Activated T-cell treated with anti-CD3 and anti-CD28 coated beads, Interleukin-2, amount 50 U/mL, for 4 hours (primary cell): ENCODE results near the gene SLC22A15. TPM values are rescaled to one million over a fixed set of nuclear protein-coding genes. Genes with fewer than 3 reads are reported as not detected.

ENCODE experiments used
- ATAC-seq, 2 donors: fragments of 200-7000 bp; cut with Tn5 transposase; one replicate each; pipeline ENCODE4 v1.10.0; 2021
- DNase-seq: peaks from one replicate; pipeline ENCODE4 v3.0.0-alpha.2; 2020
- H3K27me3 Mint-ChIP-seq: one replicate; pipeline ENCODE4 v1.8.0; 2021; ENCODE audit warnings: low read depth, mixed read lengths
- H3K36me3 Mint-ChIP-seq: one replicate; pipeline ENCODE4 v1.8.0; 2022; ENCODE audit warnings: mixed read lengths; ENCODE audit not compliant: insufficient read depth
- H3K4me1 Mint-ChIP-seq: one replicate; pipeline ENCODE4 v1.8.0; 2021; ENCODE audit warnings: low read depth, mixed read lengths
- H3K4me3 Mint-ChIP-seq: one replicate; pipeline ENCODE4 v1.8.0; 2021; ENCODE audit warnings: mild to moderate bottlenecking, moderate library complexity, mixed read lengths
- H3K9me3 Mint-ChIP-seq: one replicate; pipeline ENCODE4 v1.8.0; 2021; ENCODE audit warnings: mixed read lengths
- total RNA-seq, 3 donors: library from RNA; stranded (reverse); gene quantifications; one replicate each; pipeline ENCODE4 v1.2.1, GENCODE V29; 2021

Gene SLC22A15
- total RNA-seq, 3 donors from 2014 or later: 0.05 to 0.55 (median 0.08) TPM

DNA sequence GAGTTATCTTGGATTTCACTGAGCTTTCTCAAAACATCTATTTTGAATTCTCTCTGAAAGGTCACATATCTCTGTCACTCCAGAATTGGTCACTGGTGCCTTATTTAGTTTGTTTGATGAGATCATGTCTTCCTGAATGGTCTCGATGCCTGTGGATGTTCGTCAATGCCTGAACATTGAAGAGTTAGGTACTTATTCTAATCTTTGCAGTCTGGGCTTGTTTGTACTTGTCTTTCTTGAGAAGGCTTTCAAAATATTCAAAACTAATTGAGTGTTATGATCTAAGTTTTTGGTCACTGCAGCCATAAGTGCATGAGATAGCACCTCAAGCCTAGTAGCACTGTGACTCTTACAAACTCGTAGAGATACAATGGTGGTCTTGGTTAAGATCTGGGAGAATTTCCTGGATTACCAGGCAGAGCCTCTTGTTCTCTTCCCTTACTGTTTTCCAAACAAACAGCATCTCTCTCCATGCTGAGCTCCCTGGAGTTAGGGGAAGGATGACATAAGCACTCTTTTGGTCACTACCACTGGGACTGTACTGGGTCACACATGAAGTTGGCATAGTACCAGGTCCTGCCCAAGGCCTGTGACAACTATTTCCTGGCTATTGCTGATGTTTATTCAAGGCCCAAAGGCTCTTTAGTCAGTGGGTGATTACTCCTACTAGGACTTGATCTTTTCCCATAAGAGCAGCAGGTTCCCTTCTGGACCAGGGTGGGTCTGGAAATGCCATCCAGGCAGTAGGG lies 25.6 kb downstream of the SLC22A15 start:
- Mint-ChIP-seq H3K4me3 (no peak overlapping the region), H3K27me3 (peaks cover 9% of the 10 kb centered on the region), H3K9me3 (peaks cover 33% of the 10 kb centered on the region), H3K36me3 (peaks cover 2% of the 10 kb centered on the region), H3K4me1 (peaks cover 12% of the 10 kb centered on the region)
- no peak for ATAC-seq
- no peak for DNase-seq

DNA sequence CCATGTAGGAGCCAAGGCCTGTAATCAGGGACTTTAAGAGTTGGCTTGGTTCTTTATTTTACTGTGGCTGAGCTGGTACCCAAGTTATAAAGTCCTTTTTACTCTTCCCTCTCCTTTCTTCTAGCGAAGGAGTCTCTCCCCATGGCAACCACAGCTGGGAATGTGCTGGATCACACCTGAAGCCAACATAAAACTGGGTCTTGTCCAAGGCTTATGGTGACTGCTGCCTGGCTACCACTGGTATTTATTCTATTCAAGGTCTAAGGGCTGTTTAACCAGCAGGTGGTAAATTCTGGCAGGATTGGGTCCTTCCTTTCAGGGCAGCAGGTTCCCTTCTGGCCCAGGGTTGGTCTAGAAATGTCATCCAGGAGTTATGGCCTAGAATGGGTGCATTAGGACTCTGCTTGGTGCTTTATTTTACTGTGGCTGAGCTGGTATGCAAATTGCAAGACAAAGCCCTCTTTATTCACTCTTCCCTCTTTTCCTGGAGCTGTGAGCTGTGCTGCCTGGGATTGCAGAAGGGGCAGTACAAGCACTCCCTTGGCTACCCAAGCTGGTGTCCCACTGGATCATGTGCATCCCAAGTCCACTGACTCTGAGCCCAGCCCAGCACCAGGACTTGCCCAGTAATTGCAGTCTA lies 26.6 kb downstream of the SLC22A15 start:
- Mint-ChIP-seq H3K4me1 (peaks cover 12% of the 10 kb centered on the region), H3K27me3 (peaks cover 9% of the 10 kb centered on the region), H3K4me3 (no peak overlapping the region), H3K36me3 (no peaks in the 10 kb centered on the region), H3K9me3 (peaks cover 24% of the 10 kb centered on the region)
- ATAC-seq (no peak), DNase-seq (no peak)

DNA sequence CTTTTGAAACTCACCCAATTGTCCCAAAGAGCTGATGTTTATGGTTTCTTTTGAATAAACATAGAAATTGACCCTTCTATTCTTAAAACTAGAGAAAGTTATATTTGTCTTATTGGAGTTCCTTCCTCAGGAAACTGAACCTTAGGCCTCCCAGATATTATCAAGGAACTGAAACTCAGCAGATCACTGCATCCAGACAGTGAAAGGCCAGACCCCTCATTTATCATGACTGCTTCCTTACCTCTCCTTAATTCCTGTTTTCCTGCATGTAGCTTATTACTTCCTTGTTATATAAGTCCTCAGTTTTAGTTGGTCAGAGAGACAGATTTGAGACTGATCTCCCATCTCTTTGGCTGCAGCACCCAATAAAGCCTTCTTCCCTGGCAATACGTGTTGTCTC lies 27.5 kb downstream of the SLC22A15 start:
- no peak for DNase-seq
- Mint-ChIP-seq H3K27me3 (peaks cover 9% of the 10 kb centered on the region), H3K4me1 (peaks cover 12% of the 10 kb centered on the region), H3K4me3 (no peak overlapping the region), H3K36me3 (no peaks in the 10 kb centered on the region), H3K9me3 (peaks cover 15% of the 10 kb centered on the region)
- ATAC-seq: no peak

DNA sequence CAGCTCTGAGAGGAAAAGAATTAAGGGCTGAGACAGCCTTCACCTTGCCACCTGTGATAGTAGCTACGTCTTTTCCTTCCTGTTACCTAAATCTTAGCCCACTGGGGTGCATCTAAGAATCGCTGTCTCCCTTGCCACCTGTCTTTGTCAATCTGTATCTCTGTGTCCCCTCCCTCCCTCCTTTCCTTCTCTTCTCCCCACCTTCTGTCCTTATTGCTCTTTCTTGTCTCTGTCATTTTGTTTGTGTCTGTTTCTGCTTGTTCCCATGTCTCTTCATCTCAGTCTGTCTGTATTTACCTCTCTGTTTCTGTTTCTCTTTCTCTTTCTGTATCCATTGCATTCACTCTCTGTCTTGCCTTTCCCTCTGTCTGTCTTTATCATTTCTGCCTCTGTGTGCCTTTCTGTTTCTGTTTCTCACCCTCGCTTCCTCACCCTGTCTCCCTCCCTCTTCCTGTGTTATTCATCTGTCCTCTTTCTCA lies 30.2 kb downstream of the SLC22A15 start:
- peaks cover 12% of the 10 kb centered on the region for H3K4me1 Mint-ChIP-seq
- no peaks in the 10 kb centered on the region for H3K36me3 Mint-ChIP-seq
- H3K9me3 Mint-ChIP-seq: no peaks in the 10 kb centered on the region
- ATAC-seq: peak; percentile 90 to 94
- no peak for DNase-seq
- peak overlapping the region; percentile 81 for H3K4me3 Mint-ChIP-seq
- peaks cover 3% of the 10 kb centered on the region for H3K27me3 Mint-ChIP-seq

DNA sequence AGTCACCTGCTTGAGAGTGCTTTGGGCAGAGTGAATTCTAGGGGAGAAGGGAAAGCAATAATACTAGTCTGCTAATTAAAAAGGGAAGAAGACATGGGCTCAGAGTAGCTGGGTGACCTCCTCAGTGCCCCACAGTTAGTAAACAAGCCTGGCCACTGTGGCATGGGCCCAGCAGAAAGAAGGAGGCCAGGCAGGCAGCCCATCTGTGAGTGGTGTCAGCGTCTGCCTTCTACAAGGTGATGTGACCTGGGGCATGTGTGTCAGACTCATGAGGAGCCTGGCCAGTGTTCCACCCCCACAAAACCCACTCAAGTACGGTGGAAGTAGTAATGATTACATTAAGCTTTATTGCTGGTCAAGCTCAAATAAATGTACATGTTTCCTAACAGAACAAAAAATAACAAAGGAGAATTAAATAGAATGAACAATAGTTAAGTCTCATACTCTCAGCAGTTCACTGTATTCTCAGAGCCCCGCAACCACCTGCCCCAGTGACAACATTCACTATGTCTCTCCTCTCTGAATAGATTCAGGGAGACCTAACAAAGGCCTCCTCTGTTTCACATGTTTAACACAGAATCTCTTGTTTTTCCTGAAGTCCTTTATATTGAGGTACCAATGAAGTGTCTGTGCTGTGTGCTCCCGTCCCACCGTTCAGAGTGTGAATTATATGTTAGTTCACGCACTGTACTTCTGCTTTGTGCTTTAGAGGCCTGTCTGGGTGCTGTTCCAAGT lies 32.5 kb downstream of the SLC22A15 start:
- DNase-seq (no peak), ATAC-seq (no peak)
- H3K4me1 Mint-ChIP-seq: peaks cover 12% of the 10 kb centered on the region
- no peaks in the 10 kb centered on the region for H3K36me3 Mint-ChIP-seq
- no peaks in the 10 kb centered on the region for H3K27me3 Mint-ChIP-seq
- no peak overlapping the region for H3K4me3 Mint-ChIP-seq
- no peaks in the 10 kb centered on the region for H3K9me3 Mint-ChIP-seq

GRCh38 chr1:116012716-116013115 lies 36.4 kb downstream of the SLC22A15 start:
- DNase-seq: no peak
- no peaks in the 10 kb centered on the region for H3K36me3 Mint-ChIP-seq
- H3K4me1 Mint-ChIP-seq: no peaks in the 10 kb centered on the region
- no peaks in the 10 kb centered on the region for H3K9me3 Mint-ChIP-seq
- no peaks in the 10 kb centered on the region for H3K27me3 Mint-ChIP-seq
- H3K4me3 Mint-ChIP-seq: no peak overlapping the region
- no peak for ATAC-seq

DNA sequence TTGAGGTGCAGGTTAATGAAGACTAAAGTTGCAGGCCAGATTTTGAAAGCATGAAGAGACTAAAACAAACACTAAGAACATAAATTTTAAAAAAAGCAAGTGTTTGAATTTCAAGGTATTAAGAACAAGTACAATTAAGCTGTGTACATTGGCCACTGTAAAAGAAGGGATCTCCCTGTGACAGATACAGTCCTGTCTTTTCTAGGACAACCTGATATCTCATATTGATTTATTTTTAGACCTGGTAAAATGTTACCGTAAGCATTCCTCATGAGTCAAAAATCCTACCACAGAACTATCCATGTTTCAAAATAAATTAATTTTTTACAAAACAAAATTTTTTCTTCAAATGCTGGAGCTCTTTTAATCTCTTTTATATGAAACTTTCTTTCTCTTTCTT lies 39.4 kb downstream of the SLC22A15 start:
- Mint-ChIP-seq H3K4me3 (no peak overlapping the region), H3K4me1 (no peaks in the 10 kb centered on the region), H3K36me3 (no peaks in the 10 kb centered on the region), H3K9me3 (no peaks in the 10 kb centered on the region), H3K27me3 (peaks cover 2% of the 10 kb centered on the region)
- ATAC-seq: no peak
- DNase-seq: no peak

DNA sequence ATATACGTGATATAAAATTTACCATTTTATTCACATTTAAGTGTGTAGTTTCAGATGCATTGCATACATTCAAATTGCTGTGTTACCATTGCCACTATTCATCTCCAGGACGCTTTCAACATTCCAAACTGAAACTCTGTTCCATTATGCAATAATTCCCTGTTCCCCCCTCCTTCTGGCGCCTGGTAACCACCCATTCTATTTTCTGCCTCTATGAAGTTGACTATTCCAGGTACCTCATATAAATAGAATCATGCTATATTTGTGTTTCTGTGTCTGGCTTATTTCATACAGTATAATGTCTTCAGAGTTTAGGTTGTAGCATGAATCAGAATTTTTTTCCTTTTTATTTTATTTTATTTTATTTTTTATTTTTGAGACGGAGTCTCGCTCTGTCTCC lies 41.7 kb downstream of the SLC22A15 start:
- DNase-seq (no peak), ATAC-seq (no peak)
- no peaks in the 10 kb centered on the region for H3K4me1 Mint-ChIP-seq
- H3K36me3 Mint-ChIP-seq: no peaks in the 10 kb centered on the region
- H3K4me3 Mint-ChIP-seq: no peak overlapping the region
- H3K9me3 Mint-ChIP-seq: no peaks in the 10 kb centered on the region
- peaks cover 2% of the 10 kb centered on the region for H3K27me3 Mint-ChIP-seq

GRCh38 chr1:116019653-116020253 lies 43.4 kb downstream of the SLC22A15 start:
- ATAC-seq (no peak), DNase-seq (no peak)
- Mint-ChIP-seq H3K27me3 (peaks cover 2% of the 10 kb centered on the region), H3K36me3 (no peaks in the 10 kb centered on the region), H3K4me3 (no peak overlapping the region), H3K4me1 (no peaks in the 10 kb centered on the region), H3K9me3 (no peaks in the 10 kb centered on the region)

GRCh38 chr1:116020668-116021272 lies 44.5 kb downstream of the SLC22A15 start:
- Mint-ChIP-seq H3K4me3 (no peak overlapping the region), H3K36me3 (no peaks in the 10 kb centered on the region), H3K4me1 (no peaks in the 10 kb centered on the region), H3K9me3 (no peaks in the 10 kb centered on the region), H3K27me3 (peaks cover 2% of the 10 kb centered on the region)
- ATAC-seq: peak; percentile 61 to 80
- peak; percentile 10 for DNase-seq

GRCh38 chr1:116024626-116025025 lies 48.3 kb downstream of the SLC22A15 start:
- H3K4me3 Mint-ChIP-seq: no peak overlapping the region
- H3K4me1 Mint-ChIP-seq: no peaks in the 10 kb centered on the region
- no peaks in the 10 kb centered on the region for H3K36me3 Mint-ChIP-seq
- ATAC-seq (no peak), DNase-seq (no peak)
- peaks cover 4% of the 10 kb centered on the region for H3K27me3 Mint-ChIP-seq
- H3K9me3 Mint-ChIP-seq: no peaks in the 10 kb centered on the region

- DNase-seq (no peak), ATAC-seq (no peak)
- Mint-ChIP-seq H3K36me3 (no peaks in the 10 kb centered on the region), H3K4me3 (no peak overlapping the region), H3K27me3 (peaks cover 2% of the 10 kb centered on the region), H3K9me3 (no peaks in the 10 kb centered on the region), H3K4me1 (no peaks in the 10 kb centered on the region)
Observed at GRCh38 chr1:116026631-116027030, 50.3 kb downstream of the SLC22A15 start.

- Mint-ChIP-seq H3K27me3 (peaks cover 4% of the 10 kb centered on the region), H3K36me3 (no peaks in the 10 kb centered on the region), H3K4me1 (no peaks in the 10 kb centered on the region), H3K9me3 (no peaks in the 10 kb centered on the region), H3K4me3 (no peak overlapping the region)
- ATAC-seq (no peak), DNase-seq (no peak)
Observed at GRCh38 chr1:116031302-116031835, 55.1 kb downstream of the SLC22A15 start.

GRCh38 chr1:116033322-116033721 lies 57.0 kb downstream of the SLC22A15 start:
- H3K4me3 Mint-ChIP-seq: no peak overlapping the region
- no peak for ATAC-seq
- no peaks in the 10 kb centered on the region for H3K36me3 Mint-ChIP-seq
- DNase-seq: no peak
- no peaks in the 10 kb centered on the region for H3K4me1 Mint-ChIP-seq
- H3K9me3 Mint-ChIP-seq: no peaks in the 10 kb centered on the region
- peaks cover 4% of the 10 kb centered on the region for H3K27me3 Mint-ChIP-seq
